Measurements from ENCODE around the gene GNG11.
"Not testable (repeated sequence)": the region's sequence is repeated elsewhere in the genome, so short reads cannot be mapped to it uniquely, and the experiment has no call there.

Gene GNG11

DNA sequence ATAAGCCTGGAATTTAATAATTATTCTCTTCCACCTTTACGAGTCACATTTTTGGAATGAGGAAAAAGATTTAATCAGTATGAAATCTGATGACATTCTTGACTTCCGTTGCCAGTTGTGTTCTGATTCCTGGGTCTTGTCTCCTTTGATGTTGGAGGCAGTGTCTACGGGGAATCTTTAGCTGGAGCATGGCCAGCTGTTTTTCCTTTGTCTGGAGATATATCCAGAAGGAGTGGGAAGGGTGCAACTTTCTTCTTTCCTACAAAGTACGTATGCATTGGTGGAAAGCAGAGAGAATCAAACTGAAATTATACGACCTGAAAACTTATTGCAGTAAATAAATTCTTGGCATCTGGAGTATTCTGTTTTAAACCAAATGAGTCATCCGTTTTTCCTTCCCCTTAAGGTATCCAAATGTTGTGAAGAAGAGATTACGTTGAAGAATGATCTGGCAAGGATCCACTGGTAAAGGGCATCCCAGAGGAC, 6.9 kb upstream of the GNG11 start:
- TF ChIP-seq, protein P1, sequence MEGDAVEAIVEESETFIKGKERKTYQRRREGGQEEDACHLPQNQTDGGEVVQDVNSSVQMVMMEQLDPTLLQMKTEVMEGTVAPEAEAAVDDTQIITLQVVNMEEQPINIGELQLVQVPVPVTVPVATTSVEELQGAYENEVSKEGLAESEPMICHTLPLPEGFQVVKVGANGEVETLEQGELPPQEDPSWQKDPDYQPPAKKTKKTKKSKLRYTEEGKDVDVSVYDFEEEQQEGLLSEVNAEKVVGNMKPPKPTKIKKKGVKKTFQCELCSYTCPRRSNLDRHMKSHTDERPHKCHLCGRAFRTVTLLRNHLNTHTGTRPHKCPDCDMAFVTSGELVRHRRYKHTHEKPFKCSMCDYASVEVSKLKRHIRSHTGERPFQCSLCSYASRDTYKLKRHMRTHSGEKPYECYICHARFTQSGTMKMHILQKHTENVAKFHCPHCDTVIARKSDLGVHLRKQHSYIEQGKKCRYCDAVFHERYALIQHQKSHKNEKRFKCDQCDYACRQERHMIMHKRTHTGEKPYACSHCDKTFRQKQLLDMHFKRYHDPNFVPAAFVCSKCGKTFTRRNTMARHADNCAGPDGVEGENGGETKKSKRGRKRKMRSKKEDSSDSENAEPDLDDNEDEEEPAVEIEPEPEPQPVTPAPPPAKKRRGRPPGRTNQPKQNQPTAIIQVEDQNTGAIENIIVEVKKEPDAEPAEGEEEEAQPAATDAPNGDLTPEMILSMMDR (IDR thresholded peaks at IDR 0.05; ENCODE audit: extremely low read depth, missing control alignments), result no peak
- no peak for DNase-seq (ENCODE audit: low spot score)

DNA sequence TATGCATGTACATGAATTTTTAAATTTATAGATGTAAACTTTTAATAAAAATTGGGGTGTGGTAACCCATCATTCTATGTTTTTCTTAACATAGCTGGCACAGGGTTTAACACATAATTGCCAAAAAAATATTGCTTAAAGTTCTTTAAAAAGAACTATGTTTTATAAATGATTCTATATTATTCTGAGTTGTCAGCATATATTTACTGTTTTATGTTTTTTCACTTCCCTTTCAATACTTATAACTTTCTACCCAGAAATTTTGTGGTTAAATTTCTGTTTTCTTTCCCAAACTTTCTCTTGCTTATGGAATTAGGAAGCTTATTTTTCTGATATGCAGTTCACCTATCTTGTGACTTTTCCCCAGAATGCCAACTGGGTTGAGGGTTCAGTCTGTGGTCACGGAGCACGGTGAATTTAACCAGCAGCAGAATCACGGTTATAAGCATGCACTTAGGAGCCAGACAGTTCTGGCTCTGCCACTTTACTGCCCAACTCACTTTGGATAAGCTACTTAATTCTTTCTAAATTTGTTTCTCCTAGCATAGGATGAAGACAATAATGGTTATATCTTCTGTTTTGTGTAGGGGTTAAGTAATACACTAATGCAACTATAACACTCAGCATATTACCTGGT, 6.2 kb upstream of the GNG11 start:
- not testable (repeated sequence) for DNase-seq (ENCODE audit: low spot score)

GRCh38 chr7:93915888-93916287, 5.6 kb upstream of the GNG11 start:
- DNase-seq (ENCODE audit: low spot score), result not testable (repeated sequence)

- not testable (repeated sequence) for DNase-seq (ENCODE audit: low spot score)
Measured at GRCh38 chr7:93916315-93916714, 5.2 kb upstream of the GNG11 start.

- TF ChIP-seq, protein P1 (IDR thresholded peaks at IDR 0.05; ENCODE audit: extremely low read depth, missing control alignments), result no peak
- no peak for DNase-seq (ENCODE audit: low spot score)
Measured at GRCh38 chr7:93920496-93921182, 896 bp upstream of the GNG11 start.

DNA sequence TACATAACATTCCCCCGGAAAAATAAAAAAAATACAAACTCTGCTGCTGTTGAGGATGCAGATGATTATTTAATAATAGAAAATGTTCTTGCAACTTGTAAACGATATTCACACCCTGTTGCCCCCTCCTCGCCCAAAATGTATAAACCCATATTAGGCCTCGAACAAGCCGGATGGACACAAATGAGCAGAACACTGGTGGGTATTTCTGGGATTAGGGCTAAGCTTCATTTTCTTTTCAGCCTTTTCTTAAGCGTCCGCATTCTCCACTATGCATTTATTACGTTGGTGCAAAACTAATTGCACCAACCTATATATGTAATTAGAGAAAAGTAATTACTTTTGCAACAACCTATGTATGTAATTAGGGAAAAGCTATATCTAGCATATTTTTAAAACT, 349 bp upstream of the GNG11 start:
- TF ChIP-seq, protein P1 (IDR thresholded peaks at IDR 0.05; ENCODE audit: extremely low read depth, missing control alignments), result no peak

DNA sequence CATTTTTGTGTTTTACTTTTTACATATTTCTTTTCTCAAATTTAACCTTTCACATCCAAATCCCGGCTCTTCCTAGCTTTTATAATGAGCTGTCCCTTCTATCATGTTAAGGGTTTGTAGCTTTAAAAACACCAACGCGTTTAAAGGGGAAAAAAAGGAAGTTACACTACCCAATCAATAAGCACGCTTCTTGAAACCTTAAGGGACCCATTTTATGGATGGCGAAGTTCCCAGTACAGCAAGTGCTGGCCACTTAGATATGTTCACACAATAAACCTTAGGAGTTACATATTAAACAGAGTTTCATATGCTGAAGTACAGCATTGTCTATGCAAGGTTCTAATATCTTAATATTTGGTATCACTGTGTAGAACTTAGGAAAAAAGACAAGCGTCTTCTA, 1.8 kb downstream of the GNG11 start:
- DNase-seq (ENCODE audit: low spot score), result no peak
- TF ChIP-seq, protein P1 (IDR thresholded peaks at IDR 0.05; ENCODE audit: extremely low read depth, missing control alignments), result no peak

More for the DNA sequence above, 349 bp upstream of the GNG11 start:
- DNase-seq (ENCODE audit: low spot score), result no peak

- TF ChIP-seq, protein P1 (IDR thresholded peaks at IDR 0.05; ENCODE audit: extremely low read depth, missing control alignments), result no peak
Measured at GRCh38 chr7:93923942-93924341, 2.4 kb downstream of the GNG11 start.

DNA sequence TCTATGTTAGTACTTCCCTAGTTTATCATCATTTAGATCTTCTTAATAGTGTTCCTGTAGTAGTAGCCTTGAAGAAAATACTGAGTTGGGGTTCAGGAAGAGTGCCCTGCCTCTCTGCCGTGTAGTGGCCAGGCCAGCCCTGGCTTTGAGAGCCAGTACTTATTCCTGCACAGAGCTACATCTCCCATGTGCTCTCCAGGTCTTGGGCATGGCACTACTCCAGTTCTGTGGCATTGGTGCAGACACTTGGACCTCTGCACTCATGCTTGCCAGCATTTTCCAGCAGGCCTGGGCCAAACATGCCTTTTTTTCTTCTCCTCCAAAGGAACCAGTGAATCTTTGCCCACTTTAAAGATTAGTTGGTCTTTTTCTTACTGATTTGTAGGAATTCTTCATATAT, 5.3 kb downstream of the GNG11 start:
- DNase-seq (ENCODE audit: low spot score), result no peak
- TF ChIP-seq, protein P1 (IDR thresholded peaks at IDR 0.05; ENCODE audit: extremely low read depth, missing control alignments), result no peak

More at GRCh38 chr7:93923942-93924341, 2.4 kb downstream of the GNG11 start:
- DNase-seq (ENCODE audit: low spot score), result no peak
